ENCODE results near the gene CHSY1.

DNA sequence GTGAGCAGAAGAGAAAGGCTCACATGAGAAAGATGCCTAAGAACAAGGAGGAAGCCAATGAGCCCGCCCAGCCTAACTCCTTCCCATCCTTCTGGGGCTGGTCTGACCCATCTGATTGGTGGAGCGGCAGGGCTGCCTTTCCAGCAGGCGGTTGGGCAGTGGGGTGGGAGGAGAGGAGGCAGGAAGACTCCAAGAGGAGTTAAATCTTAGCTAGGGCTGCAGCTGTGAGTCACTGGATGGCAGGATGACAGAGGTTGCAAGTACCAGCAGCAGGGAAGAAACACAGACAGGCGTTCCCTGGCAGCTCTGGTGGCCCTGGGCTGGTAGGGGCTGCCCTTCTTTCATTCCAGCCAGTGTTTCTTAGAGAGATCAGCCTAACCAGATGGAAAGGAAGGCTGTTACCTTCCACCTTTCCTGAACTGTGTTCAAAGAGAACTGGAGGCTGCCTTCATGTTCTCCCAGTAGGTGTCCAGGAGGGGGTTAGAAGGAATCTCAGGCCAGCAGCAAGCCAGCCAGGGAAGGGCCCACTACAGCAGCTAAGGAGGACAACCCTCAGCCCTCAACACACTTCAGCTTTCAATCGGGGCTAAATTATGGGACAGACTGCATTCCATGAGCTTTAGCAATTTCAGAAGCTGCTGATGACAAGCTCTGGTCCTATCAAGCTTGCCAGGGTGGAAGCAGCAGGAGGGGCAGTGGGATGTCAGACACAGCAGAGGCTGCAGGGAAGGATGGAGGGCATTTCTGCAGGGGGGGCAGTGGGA is 50.3 kb downstream of the CHSY1 start:
- TF ChIP-seq, protein P1, sequence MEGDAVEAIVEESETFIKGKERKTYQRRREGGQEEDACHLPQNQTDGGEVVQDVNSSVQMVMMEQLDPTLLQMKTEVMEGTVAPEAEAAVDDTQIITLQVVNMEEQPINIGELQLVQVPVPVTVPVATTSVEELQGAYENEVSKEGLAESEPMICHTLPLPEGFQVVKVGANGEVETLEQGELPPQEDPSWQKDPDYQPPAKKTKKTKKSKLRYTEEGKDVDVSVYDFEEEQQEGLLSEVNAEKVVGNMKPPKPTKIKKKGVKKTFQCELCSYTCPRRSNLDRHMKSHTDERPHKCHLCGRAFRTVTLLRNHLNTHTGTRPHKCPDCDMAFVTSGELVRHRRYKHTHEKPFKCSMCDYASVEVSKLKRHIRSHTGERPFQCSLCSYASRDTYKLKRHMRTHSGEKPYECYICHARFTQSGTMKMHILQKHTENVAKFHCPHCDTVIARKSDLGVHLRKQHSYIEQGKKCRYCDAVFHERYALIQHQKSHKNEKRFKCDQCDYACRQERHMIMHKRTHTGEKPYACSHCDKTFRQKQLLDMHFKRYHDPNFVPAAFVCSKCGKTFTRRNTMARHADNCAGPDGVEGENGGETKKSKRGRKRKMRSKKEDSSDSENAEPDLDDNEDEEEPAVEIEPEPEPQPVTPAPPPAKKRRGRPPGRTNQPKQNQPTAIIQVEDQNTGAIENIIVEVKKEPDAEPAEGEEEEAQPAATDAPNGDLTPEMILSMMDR (IDR thresholded peaks at IDR 0.05): no peak
- no peak for TF ChIP-seq POLR2A (IDR thresholded peaks at IDR 0.05)

Measured in stomach (tissue), 4 donors.